H1 (cell line): Measurements from ENCODE around the gene SRGAP2C.
"Not testable (repeated sequence)": the region's sequence is repeated elsewhere in the genome, so short reads cannot be mapped to it uniquely, and the experiment has no call there.

ENCODE experiments used
- EP300 ChIP-seq, 2 experiments: IDR thresholded peaks; 1 replicate in 1 of 2; 2 replicates in 1 of 2; pipeline ENCODE4 v1.6.1; 2011 to 2012; ENCODE audit warnings: low read depth in 2 of 2, low read length in 2 of 2, mild to moderate bottlenecking in 2 of 2, borderline replicate concordance in 1 of 2, inconsistent platforms in 1 of 2, moderate library complexity in 1 of 2
- EZH2 ChIP-seq: fragments of 200-600 bp; sonication (generic); IDR thresholded peaks from 2 replicates; pipeline ENCODE4 v1.7.1; 2012; ENCODE audit warnings: low read depth, mild to moderate bottlenecking, moderate library complexity, low read length, inconsistent platforms; ENCODE audit not compliant: severe bottlenecking
- FOSL1 ChIP-seq: IDR thresholded peaks from 2 replicates; pipeline ENCODE4 v1.6.1; 2011; ENCODE audit warnings: mild to moderate bottlenecking, low read depth, low read length, moderate library complexity; ENCODE audit not compliant: insufficient read depth
- GTF2F1 ChIP-seq: IDR thresholded peaks from 2 replicates; pipeline ENCODE4 v1.6.1; 2012; ENCODE audit warnings: low read depth, low read length, improper control_type of control experiment, borderline replicate concordance
- JUND ChIP-seq: IDR thresholded peaks from 2 replicates; pipeline ENCODE4 v1.6.1; 2011; ENCODE audit warnings: mild to moderate bottlenecking, improper control_type of control experiment, low read length
- POLR2A ChIP-seq, 2 experiments: IDR thresholded peaks; 1 replicate in 1 of 2; 2 replicates in 1 of 2; pipeline ENCODE4 v1.6.1; 2011; ENCODE audit warnings: low read depth in 2 of 2, low read length in 2 of 2, mild to moderate bottlenecking in 2 of 2; ENCODE audit errors: control extremely low read depth in 1 of 2
- POU5F1 ChIP-seq: IDR thresholded peaks from 2 replicates; pipeline ENCODE4 v1.6.1; 2011; ENCODE audit warnings: low read depth, mild to moderate bottlenecking, low read length, moderate library complexity
- RFX5 ChIP-seq: IDR thresholded peaks from 2 replicates; pipeline ENCODE4 v1.6.1; 2011; ENCODE audit warnings: low read depth, low read length, improper control_type of control experiment, borderline replicate concordance
- SRF ChIP-seq: IDR thresholded peaks from 2 replicates; pipeline ENCODE4 v1.6.1; 2011; ENCODE audit warnings: mild to moderate bottlenecking, low read depth, low read length, moderate library complexity
- TF ChIP-seq, protein P1 (sequence below), 3 experiments: IDR thresholded peaks; 1 replicate in 2 of 3; 2 replicates in 1 of 3; pipeline versions ENCODE4 v1.5.1 to v1.6.1; 2011; ENCODE audit warnings: low read length in 3 of 3, mild to moderate bottlenecking in 3 of 3, inconsistent platforms in 2 of 3, low read depth in 1 of 3, moderate library complexity in 1 of 3; ENCODE audit not compliant: insufficient read depth in 1 of 3; ENCODE audit errors: control extremely low read depth in 1 of 3
- TF ChIP-seq, protein P2 (sequence below): IDR thresholded peaks from 2 replicates; pipeline ENCODE4 v1.6.1; 2011; ENCODE audit warnings: low read depth, mild to moderate bottlenecking, low read length; ENCODE audit not compliant: insufficient read depth
- TF ChIP-seq, protein P3 (sequence below): IDR thresholded peaks from 2 replicates; pipeline ENCODE4 v1.6.1; 2012; ENCODE audit warnings: low read length, inconsistent platforms

DNA sequence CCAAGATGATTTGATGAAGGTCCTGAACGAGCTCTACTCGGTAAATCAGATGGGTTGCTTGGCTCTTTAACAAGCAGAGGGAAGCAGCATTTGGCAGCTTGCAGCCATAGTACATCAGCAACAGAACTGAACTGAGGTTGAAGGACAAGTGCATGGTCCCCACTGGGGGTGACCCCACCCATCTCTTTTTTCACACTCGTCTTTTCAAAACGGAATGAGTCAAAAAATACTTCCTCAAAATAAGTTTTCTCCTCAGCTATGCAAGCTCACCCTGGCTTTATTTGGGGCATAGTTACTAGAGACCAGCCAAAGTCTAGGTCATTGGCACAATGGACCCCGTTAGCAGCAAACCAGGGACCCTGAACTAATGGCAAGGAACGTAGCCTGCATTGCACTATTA, 180.5 kb downstream of the SRGAP2C start:
- TF ChIP-seq, protein P1, sequence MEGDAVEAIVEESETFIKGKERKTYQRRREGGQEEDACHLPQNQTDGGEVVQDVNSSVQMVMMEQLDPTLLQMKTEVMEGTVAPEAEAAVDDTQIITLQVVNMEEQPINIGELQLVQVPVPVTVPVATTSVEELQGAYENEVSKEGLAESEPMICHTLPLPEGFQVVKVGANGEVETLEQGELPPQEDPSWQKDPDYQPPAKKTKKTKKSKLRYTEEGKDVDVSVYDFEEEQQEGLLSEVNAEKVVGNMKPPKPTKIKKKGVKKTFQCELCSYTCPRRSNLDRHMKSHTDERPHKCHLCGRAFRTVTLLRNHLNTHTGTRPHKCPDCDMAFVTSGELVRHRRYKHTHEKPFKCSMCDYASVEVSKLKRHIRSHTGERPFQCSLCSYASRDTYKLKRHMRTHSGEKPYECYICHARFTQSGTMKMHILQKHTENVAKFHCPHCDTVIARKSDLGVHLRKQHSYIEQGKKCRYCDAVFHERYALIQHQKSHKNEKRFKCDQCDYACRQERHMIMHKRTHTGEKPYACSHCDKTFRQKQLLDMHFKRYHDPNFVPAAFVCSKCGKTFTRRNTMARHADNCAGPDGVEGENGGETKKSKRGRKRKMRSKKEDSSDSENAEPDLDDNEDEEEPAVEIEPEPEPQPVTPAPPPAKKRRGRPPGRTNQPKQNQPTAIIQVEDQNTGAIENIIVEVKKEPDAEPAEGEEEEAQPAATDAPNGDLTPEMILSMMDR (IDR thresholded peaks at IDR 0.05; ENCODE audit: control extremely low read depth in 1 of 3, insufficient read depth in 1 of 3, low read depth in 1 of 3, low read length in 3 of 3): not testable (repeated sequence)
- TF ChIP-seq RFX5; EZH2; POU5F1; SRF; GTF2F1; EP300 (IDR thresholded peaks at IDR 0.05; ENCODE audit: borderline replicate concordance in 1 of 2, low read depth in 2 of 2, low read length in 2 of 2); FOSL1; POLR2A (IDR thresholded peaks at IDR 0.05; ENCODE audit: control extremely low read depth in 1 of 2, low read depth in 2 of 2, low read length in 2 of 2); JUND: not testable (repeated sequence)
- TF ChIP-seq, protein P2, sequence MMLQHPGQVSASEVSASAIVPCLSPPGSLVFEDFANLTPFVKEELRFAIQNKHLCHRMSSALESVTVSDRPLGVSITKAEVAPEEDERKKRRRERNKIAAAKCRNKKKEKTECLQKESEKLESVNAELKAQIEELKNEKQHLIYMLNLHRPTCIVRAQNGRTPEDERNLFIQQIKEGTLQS: not testable (repeated sequence)
- TF ChIP-seq, protein P3, sequence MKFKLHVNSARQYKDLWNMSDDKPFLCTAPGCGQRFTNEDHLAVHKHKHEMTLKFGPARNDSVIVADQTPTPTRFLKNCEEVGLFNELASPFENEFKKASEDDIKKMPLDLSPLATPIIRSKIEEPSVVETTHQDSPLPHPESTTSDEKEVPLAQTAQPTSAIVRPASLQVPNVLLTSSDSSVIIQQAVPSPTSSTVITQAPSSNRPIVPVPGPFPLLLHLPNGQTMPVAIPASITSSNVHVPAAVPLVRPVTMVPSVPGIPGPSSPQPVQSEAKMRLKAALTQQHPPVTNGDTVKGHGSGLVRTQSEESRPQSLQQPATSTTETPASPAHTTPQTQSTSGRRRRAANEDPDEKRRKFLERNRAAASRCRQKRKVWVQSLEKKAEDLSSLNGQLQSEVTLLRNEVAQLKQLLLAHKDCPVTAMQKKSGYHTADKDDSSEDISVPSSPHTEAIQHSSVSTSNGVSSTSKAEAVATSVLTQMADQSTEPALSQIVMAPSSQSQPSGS: not testable (repeated sequence)
